ENCODE results near the gene KDM4C.

DNA sequence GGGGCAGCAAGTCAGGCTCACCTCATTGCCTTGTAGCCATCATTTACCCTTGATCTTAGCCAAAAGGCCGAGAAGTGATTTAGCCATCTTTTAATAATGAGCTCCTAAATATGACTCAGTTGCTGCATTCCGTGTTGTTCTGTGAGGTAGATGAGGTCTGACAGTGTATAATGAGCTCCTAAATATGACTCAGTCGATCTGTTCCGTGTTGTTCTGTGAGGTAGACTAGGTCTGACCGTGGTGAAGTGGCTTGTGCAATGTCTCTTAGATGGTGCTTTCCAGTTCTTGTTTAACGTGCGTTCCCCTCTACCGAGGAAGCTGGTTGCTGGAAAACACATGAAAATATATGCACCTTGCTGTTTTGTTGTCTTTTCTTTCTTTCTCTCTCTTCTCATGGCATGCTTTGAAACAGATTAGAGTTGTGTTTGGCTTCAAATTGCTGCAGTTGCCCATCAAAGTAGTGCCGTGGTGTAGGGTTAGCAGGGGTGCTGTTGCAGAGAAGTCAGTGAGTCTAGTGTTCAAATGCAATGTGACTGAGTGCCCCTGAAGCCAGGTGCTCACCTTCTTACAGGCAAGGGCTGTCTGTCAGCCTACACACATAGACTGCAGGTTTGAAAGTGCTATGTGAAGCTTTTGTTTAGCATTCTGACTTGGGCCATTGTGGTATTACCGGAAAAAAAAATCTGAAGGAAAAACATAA lies 118.6 kb downstream of the KDM4C start:
- TF ChIP-seq, protein P1, sequence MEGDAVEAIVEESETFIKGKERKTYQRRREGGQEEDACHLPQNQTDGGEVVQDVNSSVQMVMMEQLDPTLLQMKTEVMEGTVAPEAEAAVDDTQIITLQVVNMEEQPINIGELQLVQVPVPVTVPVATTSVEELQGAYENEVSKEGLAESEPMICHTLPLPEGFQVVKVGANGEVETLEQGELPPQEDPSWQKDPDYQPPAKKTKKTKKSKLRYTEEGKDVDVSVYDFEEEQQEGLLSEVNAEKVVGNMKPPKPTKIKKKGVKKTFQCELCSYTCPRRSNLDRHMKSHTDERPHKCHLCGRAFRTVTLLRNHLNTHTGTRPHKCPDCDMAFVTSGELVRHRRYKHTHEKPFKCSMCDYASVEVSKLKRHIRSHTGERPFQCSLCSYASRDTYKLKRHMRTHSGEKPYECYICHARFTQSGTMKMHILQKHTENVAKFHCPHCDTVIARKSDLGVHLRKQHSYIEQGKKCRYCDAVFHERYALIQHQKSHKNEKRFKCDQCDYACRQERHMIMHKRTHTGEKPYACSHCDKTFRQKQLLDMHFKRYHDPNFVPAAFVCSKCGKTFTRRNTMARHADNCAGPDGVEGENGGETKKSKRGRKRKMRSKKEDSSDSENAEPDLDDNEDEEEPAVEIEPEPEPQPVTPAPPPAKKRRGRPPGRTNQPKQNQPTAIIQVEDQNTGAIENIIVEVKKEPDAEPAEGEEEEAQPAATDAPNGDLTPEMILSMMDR (IDR thresholded peaks at IDR 0.05; ENCODE audit: insufficient read depth, low read depth, low read length): no peak
- TF ChIP-seq EZH2 (IDR thresholded peaks at IDR 0.05; ENCODE audit: insufficient read depth, low read length): no peak
